SU-DHL-6 (cell line): ENCODE measurements around the gene MBD3.

Source experiments
- H2AFZ ChIP-seq: fragments of 200-600 bp; sonication (generic); 2 replicates; pipeline ENCODE4 v1.6.1; 2014; ENCODE audit warnings: low read depth, mild to moderate bottlenecking, moderate library complexity, mixed read lengths, antibody characterized with exemption, low read length; ENCODE audit not compliant: severe bottlenecking
- H3F3A ChIP-seq: fragments of 200-600 bp; shearing (Covaris generic); 2 replicates; pipeline ENCODE4 v1.6.0; 2016; ENCODE audit warnings: antibody characterized with exemption, mild to moderate bottlenecking; ENCODE audit not compliant: insufficient read depth
- H3K27ac ChIP-seq: fragments of 200-600 bp; sonication (generic); 2 replicates; pipeline ENCODE4 v1.5.1; 2016; ENCODE audit warnings: low read depth, mild to moderate bottlenecking, low read length, moderate library complexity, mixed read lengths
- H3K27me3 ChIP-seq: fragments of 200-600 bp; sonication (generic), shearing (Covaris generic); 2 replicates; pipeline ENCODE4 v1.6.0; 2014; ENCODE audit warnings: mild to moderate bottlenecking, low read length
- H3K36me3 ChIP-seq: fragments of 200-600 bp; sonication (generic); 2 replicates; pipeline ENCODE4 v1.6.1; 2014; ENCODE audit warnings: mild to moderate bottlenecking, low read length, mixed read lengths
- H3K4me2 ChIP-seq: fragments of 300-600, 200-600 bp; shearing (Covaris generic), sonication (generic); 2 replicates; pipeline ENCODE4 v1.6.0; 2014; ENCODE audit warnings: low read length, low read depth, mild to moderate bottlenecking; ENCODE audit not compliant: poor library complexity, severe bottlenecking
- H3K4me3 ChIP-seq: fragments of 200-600 bp; sonication (generic); 2 replicates; pipeline ENCODE4 v1.5.1; 2014; ENCODE audit warnings: antibody characterized with exemption, low read length, mild to moderate bottlenecking, mixed read lengths; ENCODE audit not compliant: insufficient read depth, poor library complexity, severe bottlenecking
- H3K79me2 ChIP-seq: fragments of 200-600 bp; sonication (generic); 2 replicates; pipeline ENCODE4 v1.6.1; 2014; ENCODE audit warnings: mild to moderate bottlenecking, low read length, moderate library complexity; ENCODE audit not compliant: insufficient read depth
- H3K9ac ChIP-seq: fragments of 200-600 bp; sonication (generic); 2 replicates; pipeline ENCODE4 v1.7.0; 2014; ENCODE audit warnings: mild to moderate bottlenecking, low read length
- H3K9me2 ChIP-seq: fragments of 200-600 bp; sonication (generic); replicated peaks from 2 replicates; pipeline ENCODE4 v1.6.1; 2014; ENCODE audit warnings: low read length; ENCODE audit not compliant: insufficient read depth
- H3K9me3 ChIP-seq: fragments of 200-600 bp; sonication (generic); 2 replicates; pipeline ENCODE4 v1.6.1; 2014; ENCODE audit warnings: low read length, mixed read lengths; ENCODE audit not compliant: insufficient read depth
- H4K20me1 ChIP-seq: fragments of 200-600 bp; sonication (generic); 2 replicates; pipeline ENCODE4 v1.6.1; 2014; ENCODE audit warnings: low read depth, mild to moderate bottlenecking, antibody characterized with exemption, low read length, moderate library complexity, mixed read lengths
- EZH2phosphoT487 ChIP-seq: fragments of 200-600 bp; sonication (generic), shearing (Covaris generic); conservative IDR thresholded peaks from 2 replicates; pipeline ENCODE4 v1.6.1; 2018; ENCODE audit warnings: mild to moderate bottlenecking, antibody characterized with exemption, low read length, moderate library complexity, mixed read lengths
- TF ChIP-seq, protein P1 (sequence below): fragments of 200-600 bp; sonication (generic); IDR thresholded peaks from one replicate; pipeline ENCODE4 v1.5.1; 2017; ENCODE audit warnings: antibody characterized with exemption, mild to moderate bottlenecking, low read length, moderate library complexity; ENCODE audit not compliant: insufficient read depth, poor library complexity, severe bottlenecking

The MBD3 gene

GRCh38 chr19:1580382-1580781 is 12.3 kb downstream of the MBD3 start:
- no peaks in the 10 kb centered on the region for H3K9me2 ChIP-seq

DNA sequence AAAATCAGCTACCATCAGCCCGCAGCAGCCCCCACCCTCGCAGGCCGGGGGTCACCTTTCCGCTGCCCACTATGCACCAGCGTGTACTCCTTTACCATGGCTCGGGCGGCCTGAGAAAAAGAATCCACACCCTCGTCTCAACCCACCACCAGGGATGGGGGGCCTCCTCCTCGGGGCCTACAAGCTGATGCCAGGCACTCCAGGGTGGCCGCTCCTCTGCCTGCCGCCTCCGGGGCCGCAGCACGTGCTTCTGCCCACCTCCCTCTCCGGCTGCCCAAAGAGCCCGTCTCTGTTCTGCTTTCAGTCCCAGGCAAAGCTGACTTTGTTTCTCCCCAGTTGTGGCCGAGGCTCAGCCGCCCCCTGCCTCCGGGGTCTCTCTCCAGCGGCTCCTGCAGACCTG is 13.4 kb downstream of the MBD3 start:
- Histone ChIP-seq H3K9me3 (no peaks in the 10 kb centered on the region), H3K9me2 (no peaks in the 10 kb centered on the region), H3K9ac (no peak overlapping the region), H3K36me3 (peaks cover 5% of the 10 kb centered on the region; the same call in 1 of the 2 replicates), H4K20me1 (no peaks in the 10 kb centered on the region), H3F3A (no peaks in the 10 kb centered on the region), H2AFZ (no peak overlapping the region), H3K27ac (no peak overlapping the region), H3K79me2 (no peaks in the 10 kb centered on the region), H3K4me2 (no peak overlapping the region), H3K27me3 (no peaks in the 10 kb centered on the region), H3K4me3 (no peak overlapping the region)
- TF ChIP-seq, protein P1, sequence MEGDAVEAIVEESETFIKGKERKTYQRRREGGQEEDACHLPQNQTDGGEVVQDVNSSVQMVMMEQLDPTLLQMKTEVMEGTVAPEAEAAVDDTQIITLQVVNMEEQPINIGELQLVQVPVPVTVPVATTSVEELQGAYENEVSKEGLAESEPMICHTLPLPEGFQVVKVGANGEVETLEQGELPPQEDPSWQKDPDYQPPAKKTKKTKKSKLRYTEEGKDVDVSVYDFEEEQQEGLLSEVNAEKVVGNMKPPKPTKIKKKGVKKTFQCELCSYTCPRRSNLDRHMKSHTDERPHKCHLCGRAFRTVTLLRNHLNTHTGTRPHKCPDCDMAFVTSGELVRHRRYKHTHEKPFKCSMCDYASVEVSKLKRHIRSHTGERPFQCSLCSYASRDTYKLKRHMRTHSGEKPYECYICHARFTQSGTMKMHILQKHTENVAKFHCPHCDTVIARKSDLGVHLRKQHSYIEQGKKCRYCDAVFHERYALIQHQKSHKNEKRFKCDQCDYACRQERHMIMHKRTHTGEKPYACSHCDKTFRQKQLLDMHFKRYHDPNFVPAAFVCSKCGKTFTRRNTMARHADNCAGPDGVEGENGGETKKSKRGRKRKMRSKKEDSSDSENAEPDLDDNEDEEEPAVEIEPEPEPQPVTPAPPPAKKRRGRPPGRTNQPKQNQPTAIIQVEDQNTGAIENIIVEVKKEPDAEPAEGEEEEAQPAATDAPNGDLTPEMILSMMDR: no peak
- no peak for TF ChIP-seq EZH2phosphoT487

More at GRCh38 chr19:1580382-1580781, 12.3 kb downstream of the MBD3 start:
- H3F3A ChIP-seq: no peaks in the 10 kb centered on the region
- peaks cover 5% of the 10 kb centered on the region; the same call in 1 of the 2 replicates for H3K36me3 ChIP-seq
- H3K4me2 ChIP-seq: no peak overlapping the region
- no peaks in the 10 kb centered on the region for H3K9me3 ChIP-seq
- H3K9ac ChIP-seq: no peak overlapping the region
- H2AFZ ChIP-seq: no peak overlapping the region
- H3K27ac ChIP-seq: no peak overlapping the region
- no peaks in the 10 kb centered on the region for H4K20me1 ChIP-seq
- no peaks in the 10 kb centered on the region for H3K27me3 ChIP-seq
- no peak overlapping the region for H3K4me3 ChIP-seq
- TF ChIP-seq, protein P1: no peak
- no peak for TF ChIP-seq EZH2phosphoT487
- peaks cover 3% of the 10 kb centered on the region for H3K79me2 ChIP-seq

- no peaks in the 10 kb centered on the region for H4K20me1 ChIP-seq
- H3K4me3 ChIP-seq: no peak overlapping the region
- H3K9me2 ChIP-seq: no peaks in the 10 kb centered on the region
- no peaks in the 10 kb centered on the region for H3F3A ChIP-seq
- H3K27me3 ChIP-seq: no peaks in the 10 kb centered on the region
- no peak overlapping the region for H3K9ac ChIP-seq
- no peaks in the 10 kb centered on the region for H3K79me2 ChIP-seq
- no peak overlapping the region for H3K27ac ChIP-seq
- TF ChIP-seq, protein P1: no peak
- TF ChIP-seq EZH2phosphoT487: no peak
- H3K36me3 ChIP-seq: no peaks in the 10 kb centered on the region
- H3K9me3 ChIP-seq: no peaks in the 10 kb centered on the region
- H3K4me2 ChIP-seq: no peak overlapping the region
- no peak overlapping the region for H2AFZ ChIP-seq
Measured at GRCh38 chr19:1577929-1578618, 14.6 kb downstream of the MBD3 start.
